ENCODE measurements around the gene SERPINE3.

Gene SERPINE3

DNA sequence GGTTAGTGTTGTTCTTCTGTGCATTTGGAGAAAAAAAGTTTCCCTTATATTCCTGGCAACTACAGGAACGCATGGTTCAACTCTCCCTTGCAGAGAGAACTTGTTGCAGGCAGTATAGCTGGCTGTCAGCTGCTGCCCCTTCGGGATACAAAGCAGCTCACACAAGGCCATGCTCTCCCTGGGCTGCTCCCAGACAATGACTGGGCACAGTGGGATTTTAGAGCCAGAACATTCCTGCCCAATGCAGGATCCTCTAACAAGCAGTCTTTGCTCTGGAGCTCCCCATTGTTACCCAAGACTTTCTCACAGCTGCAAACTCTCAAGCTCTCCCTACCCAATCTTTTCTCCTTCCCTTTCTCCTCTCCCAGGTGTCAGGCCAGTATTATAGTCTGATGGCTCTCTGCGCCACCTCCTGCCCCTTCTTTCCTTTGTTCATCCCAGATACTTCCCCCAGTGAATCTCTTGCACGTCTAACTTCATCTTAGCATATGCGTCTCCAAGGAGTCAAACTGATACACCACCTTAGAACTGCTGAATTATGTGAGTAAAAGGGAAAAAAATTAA, 27.5 kb upstream of the SERPINE3 start:
- Histone ChIP-seq H3K4me2 (ENCODE audit: insufficient read depth, low read length) (no peak overlapping the region), H3K4me3 (ENCODE audit: low read depth in 1 of 2, low read length in 2 of 2) (no peak overlapping the region), H4K20me1 (ENCODE audit: insufficient read depth, low read length) (no peaks in the 10 kb centered on the region), H3K9ac (ENCODE audit: low read depth, low read length) (no peak overlapping the region), H3K4me1 (ENCODE audit: insufficient read depth, low read length) (no peaks in the 10 kb centered on the region), H3K9me3 (ENCODE audit: insufficient read depth, low read length, severe bottlenecking) (no peaks in the 10 kb centered on the region), H3K27me3 (ENCODE audit: insufficient read depth, low read length, poor library complexity) (peaks cover 26% of the 10 kb centered on the region), H3K79me2 (ENCODE audit: insufficient read depth, low read length) (no peaks in the 10 kb centered on the region), H2AFZ (ENCODE audit: low read depth, low read length) (no peak overlapping the region), H3K36me3 (ENCODE audit: insufficient read depth, low read length) (no peaks in the 10 kb centered on the region), H3K27ac (ENCODE audit: low read length) (no peak overlapping the region)
- ATAC-seq (ENCODE audit: insufficient read depth, low read depth) (no peak), DNase-seq (no peak)
- TF ChIP-seq, protein P1, sequence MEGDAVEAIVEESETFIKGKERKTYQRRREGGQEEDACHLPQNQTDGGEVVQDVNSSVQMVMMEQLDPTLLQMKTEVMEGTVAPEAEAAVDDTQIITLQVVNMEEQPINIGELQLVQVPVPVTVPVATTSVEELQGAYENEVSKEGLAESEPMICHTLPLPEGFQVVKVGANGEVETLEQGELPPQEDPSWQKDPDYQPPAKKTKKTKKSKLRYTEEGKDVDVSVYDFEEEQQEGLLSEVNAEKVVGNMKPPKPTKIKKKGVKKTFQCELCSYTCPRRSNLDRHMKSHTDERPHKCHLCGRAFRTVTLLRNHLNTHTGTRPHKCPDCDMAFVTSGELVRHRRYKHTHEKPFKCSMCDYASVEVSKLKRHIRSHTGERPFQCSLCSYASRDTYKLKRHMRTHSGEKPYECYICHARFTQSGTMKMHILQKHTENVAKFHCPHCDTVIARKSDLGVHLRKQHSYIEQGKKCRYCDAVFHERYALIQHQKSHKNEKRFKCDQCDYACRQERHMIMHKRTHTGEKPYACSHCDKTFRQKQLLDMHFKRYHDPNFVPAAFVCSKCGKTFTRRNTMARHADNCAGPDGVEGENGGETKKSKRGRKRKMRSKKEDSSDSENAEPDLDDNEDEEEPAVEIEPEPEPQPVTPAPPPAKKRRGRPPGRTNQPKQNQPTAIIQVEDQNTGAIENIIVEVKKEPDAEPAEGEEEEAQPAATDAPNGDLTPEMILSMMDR (IDR thresholded peaks at IDR 0.05; ENCODE audit: borderline replicate concordance, extremely low read depth, low read length, poor library complexity, severe bottlenecking) = no peak
- TF ChIP-seq EZH2 (IDR thresholded peaks at IDR 0.05; ENCODE audit: borderline replicate concordance, low read depth, low read length, severe bottlenecking) = no peak

DNA sequence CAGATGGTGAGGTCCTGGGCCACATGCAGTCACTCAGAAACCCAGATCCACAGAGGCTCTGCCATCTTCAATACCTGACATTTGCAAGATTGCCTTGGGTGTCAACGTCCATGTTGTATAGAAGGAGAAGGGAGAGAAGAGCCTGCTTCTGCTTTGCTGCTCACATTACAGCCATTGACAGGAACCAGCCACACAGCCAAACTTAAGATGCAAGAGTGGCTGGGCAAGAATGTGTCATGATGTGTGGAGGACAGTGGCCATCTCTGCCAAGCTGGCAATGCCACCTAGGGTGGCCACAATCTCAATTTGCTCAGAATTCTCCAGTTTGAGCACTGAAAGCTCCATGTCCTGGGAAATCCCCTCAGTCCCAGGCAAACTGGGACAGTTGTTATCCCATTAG, 25.9 kb upstream of the SERPINE3 start:
- no peak overlapping the region for H3K4me2 ChIP-seq (ENCODE audit: insufficient read depth, low read length)
- H3K4me1 ChIP-seq (ENCODE audit: insufficient read depth, low read length) = no peaks in the 10 kb centered on the region
- H3K27me3 ChIP-seq (ENCODE audit: insufficient read depth, low read length, poor library complexity) = peaks cover 25% of the 10 kb centered on the region
- DNase-seq (no peak), ATAC-seq (ENCODE audit: insufficient read depth, low read depth) (no peak)
- no peaks in the 10 kb centered on the region for H4K20me1 ChIP-seq (ENCODE audit: insufficient read depth, low read length)
- no peaks in the 10 kb centered on the region for H3K79me2 ChIP-seq (ENCODE audit: insufficient read depth, low read length)
- no peaks in the 10 kb centered on the region for H3K36me3 ChIP-seq (ENCODE audit: insufficient read depth, low read length)
- H2AFZ ChIP-seq (ENCODE audit: low read depth, low read length) = no peak overlapping the region
- no peak overlapping the region for H3K4me3 ChIP-seq (ENCODE audit: low read depth in 1 of 2, low read length in 2 of 2)
- H3K27ac ChIP-seq (ENCODE audit: low read length) = no peak overlapping the region
- H3K9me3 ChIP-seq (ENCODE audit: insufficient read depth, low read length, severe bottlenecking) = no peaks in the 10 kb centered on the region
- H3K9ac ChIP-seq (ENCODE audit: low read depth, low read length) = no peak overlapping the region
- TF ChIP-seq EZH2 (IDR thresholded peaks at IDR 0.05; ENCODE audit: borderline replicate concordance, low read depth, low read length, severe bottlenecking) = no peak
- TF ChIP-seq, protein P1 (IDR thresholded peaks at IDR 0.05; ENCODE audit: borderline replicate concordance, extremely low read depth, low read length, poor library complexity, severe bottlenecking) = no peak

- ATAC-seq (ENCODE audit: insufficient read depth, low read depth) = no peak
- DNase-seq = no peak
Measured at GRCh38 chr13:51317262-51317661, 22.2 kb upstream of the SERPINE3 start.

More at GRCh38 chr13:51317262-51317661, 22.2 kb upstream of the SERPINE3 start:
- no peaks in the 10 kb centered on the region for H3K36me3 ChIP-seq (ENCODE audit: insufficient read depth, low read length)
- no peak overlapping the region for H3K9ac ChIP-seq (ENCODE audit: low read depth, low read length)
- H3K4me1 ChIP-seq (ENCODE audit: insufficient read depth, low read length) = no peaks in the 10 kb centered on the region
- no peaks in the 10 kb centered on the region for H3K9me3 ChIP-seq (ENCODE audit: insufficient read depth, low read length, severe bottlenecking)
- no peaks in the 10 kb centered on the region for H3K79me2 ChIP-seq (ENCODE audit: insufficient read depth, low read length)
- H3K27ac ChIP-seq (ENCODE audit: low read length) = no peak overlapping the region
- peaks cover 9% of the 10 kb centered on the region for H3K27me3 ChIP-seq (ENCODE audit: insufficient read depth, low read length, poor library complexity)
- H2AFZ ChIP-seq (ENCODE audit: low read depth, low read length) = no peak overlapping the region
- no peaks in the 10 kb centered on the region for H4K20me1 ChIP-seq (ENCODE audit: insufficient read depth, low read length)
- H3K4me3 ChIP-seq (ENCODE audit: low read depth in 1 of 2, low read length in 2 of 2) = no peak overlapping the region
- no peak for TF ChIP-seq EZH2 (IDR thresholded peaks at IDR 0.05; ENCODE audit: borderline replicate concordance, low read depth, low read length, severe bottlenecking)
- TF ChIP-seq, protein P1 (IDR thresholded peaks at IDR 0.05; ENCODE audit: borderline replicate concordance, extremely low read depth, low read length, poor library complexity, severe bottlenecking) = no peak
- no peak overlapping the region for H3K4me2 ChIP-seq (ENCODE audit: insufficient read depth, low read length)
